NT2/D1 (cell line): ENCODE results near the gene MUC2.

Source experiments
- SUZ12 ChIP-seq: IDR thresholded peaks from 2 replicates; pipeline ENCODE4 v1.6.1; 2011; ENCODE audit not compliant: insufficient read length, insufficient read depth; ENCODE audit errors: extremely low read depth
- ZNF274 ChIP-seq: IDR thresholded peaks from 2 replicates; pipeline ENCODE4 v1.6.1; 2011; ENCODE audit warnings: mild to moderate bottlenecking, low read depth, low read length

DNA sequence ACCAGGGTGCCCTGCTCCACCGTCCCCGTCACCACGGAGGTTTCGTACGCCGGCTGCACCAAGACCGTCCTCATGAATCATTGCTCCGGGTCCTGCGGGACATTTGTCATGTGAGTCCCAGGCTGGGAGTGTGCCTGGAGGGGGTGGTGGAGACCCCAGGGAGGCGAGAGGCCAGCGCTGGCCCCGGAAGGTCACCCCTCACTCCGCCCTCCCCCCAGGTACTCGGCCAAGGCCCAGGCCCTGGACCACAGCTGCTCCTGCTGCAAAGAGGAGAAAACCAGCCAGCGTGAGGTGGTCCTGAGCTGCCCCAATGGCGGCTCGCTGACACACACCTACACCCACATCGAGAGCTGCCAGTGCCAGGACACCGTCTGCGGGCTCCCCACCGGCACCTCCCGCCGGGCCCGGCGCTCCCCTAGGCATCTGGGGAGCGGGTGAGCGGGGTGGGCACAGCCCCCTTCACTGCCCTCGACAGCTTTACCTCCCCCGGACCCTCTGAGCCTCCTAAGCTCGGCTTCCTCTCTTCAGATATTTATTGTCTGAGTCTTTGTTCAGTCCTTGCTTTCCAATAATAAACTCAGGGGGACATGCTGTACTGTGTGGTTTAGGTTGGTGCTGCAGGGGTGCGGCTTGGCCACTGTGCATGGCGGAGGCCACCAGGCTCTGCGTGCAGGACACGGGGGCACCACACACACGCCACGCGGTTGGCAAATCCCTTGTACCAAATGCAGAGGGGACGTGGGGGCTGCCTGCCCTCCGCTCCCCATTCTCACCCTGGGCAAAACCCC lies 35.4 kb downstream of the MUC2 start:
- no peak for TF ChIP-seq ZNF274
- TF ChIP-seq SUZ12 = no peak
